PC-3 (cell line): Measurements from ENCODE around the gene XPR1. TPM values are rescaled to one million over a fixed set of nuclear protein-coding genes. Genes with fewer than 3 reads are reported as not detected.

Source experiments
- ATAC-seq: fragments of 200-7000 bp; cut with Tn5 transposase; 2 replicates; pipeline ENCODE4 v1.9.1; 2020; ENCODE audit warnings: mild to moderate bottlenecking, moderate library complexity
- BruUV-seq: library from RNA; stranded (reverse); fragments of 400-500 nt; replicated peaks from 2 replicates; lab custom pipeline; 2021; lab: Mats Ljungman, UMichigan
- CTCF ChIA-PET: fragments of 300-600 bp; sonication (Branson Sonifier 250); formaldehyde crosslinking; loops from one replicate; lab custom pipeline; 2022; ENCODE audit warnings: antibody characterized with exemption; lab: Charles Lee
- POLR2A ChIA-PET: fragments of 300-600 bp; sonication (Branson Sonifier 250); formaldehyde crosslinking; loops from one replicate; lab custom pipeline; 2022; ENCODE audit warnings: antibody characterized with exemption; ENCODE audit not compliant: unreplicated experiment; lab: Charles Lee
- DNase-seq: peaks from one replicate; pipeline ENCODE4 v3.0.0-alpha.2; 2015
- H2AFZ ChIP-seq: fragments of 300-600 bp; sonication (generic); 2 replicates; pipeline ENCODE4 v1.6.0; 2016; ENCODE audit warnings: antibody characterized with exemption, low read length
- H3F3A ChIP-seq: fragments of 300-600 bp; sonication (generic); one replicate; pipeline ENCODE4 v1.6.0; 2017; ENCODE audit warnings: antibody characterized with exemption, low read length, control low read depth, mild to moderate bottlenecking; ENCODE audit not compliant: unreplicated experiment
- H3K27ac ChIP-seq: fragments of 300-600 bp; sonication (generic); 2 replicates; pipeline ENCODE4 v1.5.1; 2016; ENCODE audit warnings: mild to moderate bottlenecking, low read length
- H3K27me3 ChIP-seq: fragments of 300-600 bp; sonication (generic); 2 replicates; pipeline ENCODE4 v1.6.1; 2016; ENCODE audit warnings: low read length, mixed read lengths
- H3K36me3 ChIP-seq: fragments of 300-600 bp; sonication (generic); 2 replicates; pipeline ENCODE4 v1.6.1; 2016; ENCODE audit warnings: low read depth, mixed run types, low read length, mixed read lengths
- H3K4me1 ChIP-seq: fragments of 300-600 bp; sonication (generic); 2 replicates; pipeline ENCODE4 v1.5.1; 2016; ENCODE audit warnings: low read length; ENCODE audit not compliant: insufficient read depth
- H3K4me2 ChIP-seq: fragments of 300-600 bp; sonication (generic); 2 replicates; pipeline ENCODE4 v1.6.0; 2016; ENCODE audit warnings: low read length
- H3K4me3 ChIP-seq: fragments of 300-600 bp; sonication (generic); 2 replicates; pipeline ENCODE4 v1.5.1; 2016; ENCODE audit warnings: mild to moderate bottlenecking, low read length, mixed read lengths
- H3K79me2 ChIP-seq: fragments of 300-600 bp; sonication (generic); 2 replicates; pipeline ENCODE4 v1.6.1; 2017; ENCODE audit warnings: low read length, mixed read lengths
- H3K9ac ChIP-seq: fragments of 300-600 bp; sonication (generic); 2 replicates; pipeline ENCODE4 v1.6.0; 2016; ENCODE audit warnings: mild to moderate bottlenecking, low read length
- H3K9me2 ChIP-seq: fragments of 300-600 bp; sonication (generic); replicated peaks from 2 replicates; pipeline ENCODE4 v1.6.1; 2016; ENCODE audit warnings: mixed run types, low read length, mixed read lengths
- H3K9me3 ChIP-seq: fragments of 300-600 bp; sonication (generic); 2 replicates; pipeline ENCODE4 v1.6.1; 2016; ENCODE audit warnings: low read length, mixed read lengths
- H4K20me1 ChIP-seq: fragments of 300-600 bp; sonication (generic); 2 replicates; pipeline ENCODE4 v1.6.1; 2016; ENCODE audit warnings: low read length, mixed read lengths
- CTCF ChIP-seq: fragments of 300-600 bp; sonication (generic); conservative IDR thresholded peaks from 2 replicates; pipeline ENCODE4 v1.5.1; 2017; ENCODE audit warnings: antibody characterized with exemption, low read depth, mild to moderate bottlenecking, low read length
- EZH2 ChIP-seq: fragments of 300-600 bp; sonication (generic); IDR thresholded peaks from one replicate; pipeline ENCODE4 v1.6.1; 2017; ENCODE audit warnings: antibody characterized with exemption, mild to moderate bottlenecking, low read length; ENCODE audit not compliant: unreplicated experiment
- EZH2phosphoT487 ChIP-seq: fragments of 300-600 bp; sonication (generic); IDR thresholded peaks from 2 replicates; pipeline ENCODE4 v1.6.1; 2018; ENCODE audit warnings: mild to moderate bottlenecking, antibody characterized with exemption, low read length, borderline replicate concordance
- intact Hi-C: fragments of 100-400 bp; cut with micrococcal nuclease; formaldehyde crosslinking; loops from 2 replicates; pipeline ENCODE4 v1.9.0; 2023
- total RNA-seq: library from RNA; depleted of rRNA; stranded (reverse); fragments of >200 nt; gene quantifications from 2 replicates; pipeline ENCODE4 v1.2.3, GENCODE V29; 2014

XPR1 gene
- total RNA-seq, 1 experiment from 2014 or later = 8.2 TPM

DNA sequence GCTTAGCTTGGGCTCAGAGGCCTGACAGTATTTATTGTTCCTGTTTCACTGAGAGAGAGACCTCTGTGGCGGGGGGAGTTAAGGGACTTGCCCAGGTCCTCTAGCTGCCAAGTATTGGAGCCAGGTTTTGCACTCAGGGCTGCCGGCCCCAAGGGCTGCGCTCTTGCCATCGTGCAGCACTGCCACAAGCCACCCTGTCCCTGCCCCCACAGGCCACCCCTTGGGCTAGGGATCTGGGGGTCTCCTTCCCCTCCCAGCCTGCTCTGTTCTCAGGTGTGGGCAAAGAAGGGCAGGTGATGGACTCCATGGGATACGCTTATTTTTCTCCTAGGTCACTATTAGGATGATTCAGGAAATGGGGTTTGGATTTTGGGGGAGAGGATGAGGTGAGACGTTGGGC, 289.6 kb downstream of the XPR1 start:
- ChIA-PET POLR2A (no interaction called here), CTCF (interaction anchor here (0.6 kb wide), 1 partner anchor 62 kb away, joined by 3 read pairs; no protein-coding TSS in a partner anchor)
- intact Hi-C loops = no loop called here
- no TSS peak for BruUV-seq
- Histone ChIP-seq H3K9ac (no peak overlapping the region), H3K4me2 (no peak overlapping the region), H3K27me3 (no peaks in the 10 kb centered on the region), H3K9me3 (no peaks in the 10 kb centered on the region), H3K4me1 (no peaks in the 10 kb centered on the region), H3K27ac (no peak overlapping the region), H4K20me1 (no peaks in the 10 kb centered on the region), H3K36me3 (no peaks in the 10 kb centered on the region), H3F3A (no peaks in the 10 kb centered on the region), H3K4me3 (no peak overlapping the region), H3K79me2 (no peaks in the 10 kb centered on the region), H3K9me2 (no peaks in the 10 kb centered on the region), H2AFZ (no peak overlapping the region)
- no peak for TF ChIP-seq EZH2
- TF ChIP-seq CTCF = no peak
- TF ChIP-seq EZH2phosphoT487 = no peak
- ATAC-seq (no peak), DNase-seq (no peak)

GRCh38 chr1:180921891-180922630, 290.2 kb downstream of the XPR1 start:
- H4K20me1 ChIP-seq = no peaks in the 10 kb centered on the region
- H3K4me3 ChIP-seq = no peak overlapping the region
- H3K9ac ChIP-seq = no peak overlapping the region
- no peaks in the 10 kb centered on the region for H3K9me2 ChIP-seq
- ChIA-PET CTCF (no interaction called here), POLR2A (no interaction called here)
- intact Hi-C loops = no loop called here
- no TSS peak for BruUV-seq
- H3K27me3 ChIP-seq = no peaks in the 10 kb centered on the region
- H3K9me3 ChIP-seq = no peaks in the 10 kb centered on the region
- H2AFZ ChIP-seq = no peak overlapping the region
- DNase-seq (no peak), ATAC-seq (no peak)
- H3K27ac ChIP-seq = no peak overlapping the region
- TF ChIP-seq EZH2 = no peak
- no peaks in the 10 kb centered on the region for H3K36me3 ChIP-seq
- no peaks in the 10 kb centered on the region for H3F3A ChIP-seq
- H3K4me2 ChIP-seq = no peak overlapping the region
- H3K79me2 ChIP-seq = no peaks in the 10 kb centered on the region
- H3K4me1 ChIP-seq = no peaks in the 10 kb centered on the region

GRCh38 chr1:180922631-180923015, 290.8 kb downstream of the XPR1 start:
- Histone ChIP-seq H3K27ac (no peak overlapping the region), H2AFZ (no peak overlapping the region), H3K9me2 (no peaks in the 10 kb centered on the region), H4K20me1 (no peaks in the 10 kb centered on the region), H3K27me3 (no peaks in the 10 kb centered on the region), H3K9ac (no peak overlapping the region), H3F3A (no peaks in the 10 kb centered on the region), H3K9me3 (no peaks in the 10 kb centered on the region), H3K79me2 (no peaks in the 10 kb centered on the region), H3K36me3 (no peaks in the 10 kb centered on the region), H3K4me3 (no peak overlapping the region), H3K4me2 (no peak overlapping the region), H3K4me1 (no peaks in the 10 kb centered on the region)
- no peak for ATAC-seq
- no peak for TF ChIP-seq CTCF
- no peak for TF ChIP-seq EZH2phosphoT487
- no peak for TF ChIP-seq EZH2
- CTCF ChIA-PET = no interaction called here
- intact Hi-C loops = no loop called here
- no TSS peak for BruUV-seq
- DNase-seq = no peak
- POLR2A ChIA-PET = no interaction called here
